Measurements from ENCODE around the gene RBM7.
A peak's percentile ranks its signal among the peaks of the same experiment; 100 is the strongest.

Gene RBM7, protein sequence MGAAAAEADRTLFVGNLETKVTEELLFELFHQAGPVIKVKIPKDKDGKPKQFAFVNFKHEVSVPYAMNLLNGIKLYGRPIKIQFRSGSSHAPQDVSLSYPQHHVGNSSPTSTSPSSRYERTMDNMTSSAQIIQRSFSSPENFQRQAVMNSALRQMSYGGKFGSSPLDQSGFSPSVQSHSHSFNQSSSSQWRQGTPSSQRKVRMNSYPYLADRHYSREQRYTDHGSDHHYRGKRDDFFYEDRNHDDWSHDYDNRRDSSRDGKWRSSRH

DNA sequence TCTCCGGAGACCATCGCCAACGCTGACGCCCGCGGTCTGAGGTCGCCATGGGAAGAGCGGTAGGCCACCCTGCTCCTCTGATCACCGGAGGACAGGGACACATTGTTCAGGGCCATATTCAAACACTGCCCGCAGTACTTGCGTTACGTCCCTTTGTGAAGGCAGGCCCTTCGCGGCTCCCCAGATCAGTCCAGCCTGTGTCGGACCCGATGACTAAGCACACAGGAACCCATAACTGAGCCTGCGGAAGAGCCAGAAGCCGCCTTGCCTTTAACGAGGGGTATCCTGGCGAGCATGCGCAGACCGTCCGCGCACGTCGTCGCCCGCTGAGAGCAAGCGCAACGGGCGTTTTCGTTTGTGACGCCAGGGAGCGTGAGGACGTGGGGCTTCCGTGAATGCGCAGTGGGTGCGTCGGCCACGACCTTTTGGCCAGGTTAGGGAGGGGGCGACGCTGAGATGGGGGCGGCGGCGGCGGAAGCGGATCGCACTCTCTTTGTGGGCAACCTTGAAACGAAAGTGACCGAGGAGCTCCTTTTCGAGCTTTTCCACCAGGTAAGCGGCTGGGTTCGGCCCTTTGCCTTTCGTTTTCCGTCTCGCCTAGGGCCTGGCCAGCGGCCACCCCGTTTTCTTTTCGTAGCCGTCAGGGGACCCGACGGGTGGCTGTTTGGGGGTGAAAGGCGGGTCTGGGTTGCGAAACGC, at the start of gene RBM7, which contains the start of gene C11orf71:
RBM7 (plus strand) TSS at position 451 of the 699 bp plus-strand sequence; CDS start at position 457, 6 bp downstream.
C11orf71 (minus strand) TSS at position 296 of the 699 bp plus-strand sequence; CDS start at position 116, 180 bp downstream.
- Histone ChIP-seq H3K27me3 (ENCODE audit: control insufficient read depth, insufficient read depth, low read length) (no peaks in the 10 kb centered on the region), H3K36me3 (ENCODE audit: control insufficient read depth, insufficient read depth, low read length) (peaks cover 29% of the 10 kb centered on the region), H3K4me1 (ENCODE audit: control insufficient read depth, insufficient read depth, low read length) (peaks cover 24% of the 10 kb centered on the region), H3K27ac (ENCODE audit: low read depth, low read length) (peak within 1 kb of the TSS; percentile 99), H3K9ac (ENCODE audit: low read depth, low read length) (peak within 1 kb of the TSS; percentile 98), H3K4me3 (ENCODE audit: low read depth, low read length) (peak within 1 kb of the TSS; percentile 88), H3K9me3 (ENCODE audit: control insufficient read depth, insufficient read depth, low read length) (no peaks in the 10 kb centered on the region)

DNA sequence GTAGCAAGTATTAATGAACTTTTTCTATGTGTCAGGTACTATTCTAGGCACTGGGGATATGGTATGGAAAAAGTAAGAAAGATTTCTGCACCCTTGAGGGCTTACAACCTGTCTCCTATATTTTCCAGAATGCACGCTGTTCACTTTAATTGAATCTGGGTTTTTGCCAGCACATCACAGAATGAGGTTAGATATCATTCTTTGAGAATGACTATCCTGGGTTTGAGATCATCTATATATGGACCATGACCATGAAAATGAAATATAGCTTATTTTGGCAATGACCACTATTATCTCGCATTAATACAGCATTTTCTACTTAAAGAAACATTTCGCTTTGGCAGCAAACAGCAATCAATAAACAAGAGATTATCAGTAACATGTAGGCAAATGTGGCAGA, 47.0 kb upstream of the RBM7 start:
- H3K36me3 ChIP-seq (ENCODE audit: control insufficient read depth, insufficient read depth, low read length): no peaks in the 10 kb centered on the region
- no peak overlapping the region for H3K9ac ChIP-seq (ENCODE audit: low read depth, low read length)
- no peaks in the 10 kb centered on the region for H3K4me1 ChIP-seq (ENCODE audit: control insufficient read depth, insufficient read depth, low read length)
- H3K27ac ChIP-seq (ENCODE audit: low read depth, low read length): no peak overlapping the region
- no peaks in the 10 kb centered on the region for H3K9me3 ChIP-seq (ENCODE audit: control insufficient read depth, insufficient read depth, low read length)
- H3K4me3 ChIP-seq (ENCODE audit: low read depth, low read length): no peak overlapping the region
- no peaks in the 10 kb centered on the region for H3K27me3 ChIP-seq (ENCODE audit: control insufficient read depth, insufficient read depth, low read length)

DNA sequence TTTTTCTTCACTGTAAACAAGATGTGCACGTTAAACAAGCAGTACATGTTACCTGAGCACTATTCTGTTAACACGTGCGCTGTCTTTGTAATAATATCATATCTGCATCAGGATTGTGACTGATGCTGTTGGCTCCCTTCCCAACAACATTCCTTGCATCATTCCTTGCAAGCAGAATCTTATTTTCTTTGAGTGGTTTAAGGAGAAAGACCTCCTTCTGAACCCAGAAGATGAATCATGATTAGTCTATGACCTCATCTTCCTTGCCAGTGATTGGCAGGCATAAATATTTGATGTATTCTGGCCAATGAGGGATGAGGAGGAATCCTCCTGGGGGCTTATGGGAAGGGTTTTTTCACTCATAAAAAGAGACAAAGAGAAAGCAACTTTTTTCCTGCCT, 46.4 kb upstream of the RBM7 start:
- H3K4me1 ChIP-seq (ENCODE audit: control insufficient read depth, insufficient read depth, low read length): no peaks in the 10 kb centered on the region
- no peaks in the 10 kb centered on the region for H3K9me3 ChIP-seq (ENCODE audit: control insufficient read depth, insufficient read depth, low read length)
- H3K9ac ChIP-seq (ENCODE audit: low read depth, low read length): no peak overlapping the region
- H3K4me3 ChIP-seq (ENCODE audit: low read depth, low read length): no peak overlapping the region
- no peaks in the 10 kb centered on the region for H3K27me3 ChIP-seq (ENCODE audit: control insufficient read depth, insufficient read depth, low read length)
- no peak overlapping the region for H3K27ac ChIP-seq (ENCODE audit: low read depth, low read length)
- H3K36me3 ChIP-seq (ENCODE audit: control insufficient read depth, insufficient read depth, low read length): no peaks in the 10 kb centered on the region

DNA sequence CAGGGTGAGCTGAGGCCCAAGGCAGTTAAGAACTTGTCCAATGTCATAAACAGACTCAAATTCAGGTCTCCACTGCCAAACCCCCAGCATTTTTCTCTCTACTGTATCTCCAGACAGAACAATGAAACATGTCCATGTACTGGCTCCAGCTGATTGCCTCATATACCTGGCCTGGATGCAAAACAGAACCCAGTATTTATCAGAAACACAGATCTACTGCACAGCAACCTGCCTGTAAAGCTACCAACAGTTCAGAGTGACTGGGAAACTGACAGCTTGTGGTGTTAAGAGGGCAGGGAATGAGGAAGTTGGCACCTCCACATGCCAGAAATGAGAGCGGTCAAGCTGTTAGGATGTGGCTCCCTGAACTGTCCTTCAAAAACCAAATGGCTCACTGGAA, 41.8 kb upstream of the RBM7 start:
- H3K4me1 ChIP-seq (ENCODE audit: control insufficient read depth, insufficient read depth, low read length): no peaks in the 10 kb centered on the region
- H3K27ac ChIP-seq (ENCODE audit: low read depth, low read length): no peak overlapping the region
- H3K9ac ChIP-seq (ENCODE audit: low read depth, low read length): no peak overlapping the region
- no peak overlapping the region; the same call in 1 of the 2 replicates for H3K4me3 ChIP-seq (ENCODE audit: low read depth, low read length)
- H3K27me3 ChIP-seq (ENCODE audit: control insufficient read depth, insufficient read depth, low read length): no peaks in the 10 kb centered on the region
- no peaks in the 10 kb centered on the region for H3K36me3 ChIP-seq (ENCODE audit: control insufficient read depth, insufficient read depth, low read length)
- H3K9me3 ChIP-seq (ENCODE audit: control insufficient read depth, insufficient read depth, low read length): no peaks in the 10 kb centered on the region

DNA sequence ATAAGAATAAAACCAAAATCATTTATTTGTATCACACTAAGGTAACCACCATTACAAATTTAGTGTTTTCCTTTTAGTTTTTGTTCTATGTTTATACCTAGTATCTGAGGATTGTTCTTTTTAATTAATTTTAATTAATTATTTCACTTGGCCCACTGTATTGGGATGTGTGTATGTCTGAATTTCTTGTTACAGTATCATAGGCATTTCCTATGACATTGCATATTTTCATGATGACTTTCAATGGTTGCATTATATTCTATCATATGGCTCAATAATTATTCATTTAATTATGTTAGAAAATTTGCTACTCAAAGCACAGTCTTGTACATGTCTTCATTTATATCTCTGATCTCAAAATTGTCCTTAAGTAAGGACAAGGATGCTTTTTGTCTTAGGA, 41.1 kb upstream of the RBM7 start:
- Histone ChIP-seq H3K36me3 (ENCODE audit: control insufficient read depth, insufficient read depth, low read length) (no peaks in the 10 kb centered on the region), H3K27ac (ENCODE audit: low read depth, low read length) (no peak overlapping the region), H3K27me3 (ENCODE audit: control insufficient read depth, insufficient read depth, low read length) (no peaks in the 10 kb centered on the region), H3K4me1 (ENCODE audit: control insufficient read depth, insufficient read depth, low read length) (no peaks in the 10 kb centered on the region), H3K9me3 (ENCODE audit: control insufficient read depth, insufficient read depth, low read length) (no peaks in the 10 kb centered on the region), H3K9ac (ENCODE audit: low read depth, low read length) (no peak overlapping the region), H3K4me3 (ENCODE audit: low read depth, low read length) (no peak overlapping the region)

DNA sequence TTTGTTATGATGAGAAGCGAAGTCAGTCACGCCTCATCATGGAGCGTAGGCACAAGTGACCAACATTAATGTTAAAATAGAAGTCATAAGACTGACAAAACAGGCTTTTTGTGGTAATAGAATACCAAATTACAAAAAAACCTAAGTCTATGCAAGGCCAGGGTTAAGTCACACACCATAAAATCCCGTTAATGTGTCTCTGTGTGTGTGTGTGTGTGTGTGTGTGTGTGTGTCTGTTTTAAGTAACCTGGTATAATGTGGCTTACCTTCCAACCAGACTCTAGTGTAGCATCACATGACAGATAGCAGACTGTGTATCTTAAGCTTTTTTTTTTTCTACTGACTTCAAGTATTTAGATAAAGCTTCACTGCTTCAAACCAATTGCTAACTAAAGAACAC, 38.1 kb upstream of the RBM7 start:
- Histone ChIP-seq H3K36me3 (ENCODE audit: control insufficient read depth, insufficient read depth, low read length) (no peaks in the 10 kb centered on the region), H3K9ac (ENCODE audit: low read depth, low read length) (no peak overlapping the region), H3K9me3 (ENCODE audit: control insufficient read depth, insufficient read depth, low read length) (no peaks in the 10 kb centered on the region), H3K27ac (ENCODE audit: low read depth, low read length) (no peak overlapping the region), H3K4me1 (ENCODE audit: control insufficient read depth, insufficient read depth, low read length) (peaks cover 9% of the 10 kb centered on the region; the same call in 1 of the 2 replicates), H3K27me3 (ENCODE audit: control insufficient read depth, insufficient read depth, low read length) (no peaks in the 10 kb centered on the region), H3K4me3 (ENCODE audit: low read depth, low read length) (no peak overlapping the region)

DNA sequence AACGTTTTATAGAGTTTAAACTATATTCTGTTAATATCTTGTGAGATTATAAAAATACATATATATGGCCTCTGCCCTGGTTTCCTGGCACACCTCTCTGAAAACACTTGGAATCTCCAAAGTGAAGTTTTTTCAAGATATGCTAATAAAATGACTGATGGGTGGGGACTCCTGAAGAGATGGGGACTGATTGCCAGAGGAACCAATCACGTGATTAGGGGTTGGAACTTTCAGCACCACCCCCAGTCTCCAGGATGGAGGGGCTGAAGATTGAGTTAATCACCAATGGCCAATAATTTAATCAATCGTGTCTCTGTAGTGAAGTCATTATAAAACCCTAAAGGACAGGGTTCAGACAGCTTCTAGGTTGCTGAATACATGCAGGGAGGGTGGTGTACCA, 37.5 kb upstream of the RBM7 start:
- H3K9ac ChIP-seq (ENCODE audit: low read depth, low read length): no peak overlapping the region
- H3K27ac ChIP-seq (ENCODE audit: low read depth, low read length): no peak overlapping the region
- H3K27me3 ChIP-seq (ENCODE audit: control insufficient read depth, insufficient read depth, low read length): no peaks in the 10 kb centered on the region
- H3K4me3 ChIP-seq (ENCODE audit: low read depth, low read length): no peak overlapping the region
- peaks cover 12% of the 10 kb centered on the region; the same call in 1 of the 2 replicates for H3K4me1 ChIP-seq (ENCODE audit: control insufficient read depth, insufficient read depth, low read length)
- H3K9me3 ChIP-seq (ENCODE audit: control insufficient read depth, insufficient read depth, low read length): no peaks in the 10 kb centered on the region
- H3K36me3 ChIP-seq (ENCODE audit: control insufficient read depth, insufficient read depth, low read length): no peaks in the 10 kb centered on the region

DNA sequence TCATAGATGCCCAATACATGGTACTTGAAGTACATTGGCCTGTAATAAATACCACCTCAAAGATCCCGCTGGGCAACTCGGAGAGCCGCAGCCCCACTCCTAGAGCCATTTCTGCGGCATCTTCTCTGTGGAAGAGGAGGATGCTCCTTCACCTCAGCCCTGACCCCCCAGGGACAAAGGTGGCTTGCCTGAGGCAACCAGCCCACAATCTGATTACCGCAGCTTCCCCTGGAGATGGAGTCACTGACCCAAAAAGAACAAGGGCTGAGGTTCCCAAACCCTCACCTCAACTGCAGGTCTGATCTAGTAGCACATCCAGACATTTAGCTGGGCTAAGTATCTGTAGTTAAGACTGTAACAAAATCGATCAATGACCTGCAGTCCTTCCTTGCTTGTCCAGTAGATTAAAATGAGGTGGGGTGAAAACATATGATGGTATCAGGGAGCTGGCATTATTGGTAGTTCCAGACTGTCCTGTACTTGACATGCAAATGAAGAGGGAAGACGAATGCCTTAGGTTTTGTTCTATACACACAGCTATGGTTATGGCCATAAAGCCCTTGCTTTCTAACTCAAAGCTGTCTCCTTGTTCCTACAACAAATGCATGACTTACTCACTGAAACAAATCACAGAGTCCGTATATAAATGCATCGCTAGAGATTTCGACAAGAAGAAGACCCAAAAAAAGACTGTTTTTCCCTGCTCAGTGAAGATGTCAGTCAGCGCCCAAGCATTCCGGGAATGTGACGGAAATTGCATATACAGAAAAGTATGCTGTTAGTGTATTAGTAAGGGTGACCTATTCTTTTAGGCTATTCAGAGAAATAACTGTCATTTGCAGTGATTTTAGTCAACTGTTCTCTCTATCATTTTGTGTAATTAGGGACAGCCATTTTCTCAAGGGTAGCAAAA, 33.9 kb upstream of the RBM7 start:
- Histone ChIP-seq H3K9ac (ENCODE audit: low read depth, low read length) (no peak overlapping the region), H3K27me3 (ENCODE audit: control insufficient read depth, insufficient read depth, low read length) (no peaks in the 10 kb centered on the region), H3K4me3 (ENCODE audit: low read depth, low read length) (no peak overlapping the region), H3K27ac (ENCODE audit: low read depth, low read length) (no peak overlapping the region), H3K4me1 (ENCODE audit: control insufficient read depth, insufficient read depth, low read length) (peaks cover 12% of the 10 kb centered on the region; the same call in 1 of the 2 replicates), H3K36me3 (ENCODE audit: control insufficient read depth, insufficient read depth, low read length) (no peaks in the 10 kb centered on the region), H3K9me3 (ENCODE audit: control insufficient read depth, insufficient read depth, low read length) (no peaks in the 10 kb centered on the region)

DNA sequence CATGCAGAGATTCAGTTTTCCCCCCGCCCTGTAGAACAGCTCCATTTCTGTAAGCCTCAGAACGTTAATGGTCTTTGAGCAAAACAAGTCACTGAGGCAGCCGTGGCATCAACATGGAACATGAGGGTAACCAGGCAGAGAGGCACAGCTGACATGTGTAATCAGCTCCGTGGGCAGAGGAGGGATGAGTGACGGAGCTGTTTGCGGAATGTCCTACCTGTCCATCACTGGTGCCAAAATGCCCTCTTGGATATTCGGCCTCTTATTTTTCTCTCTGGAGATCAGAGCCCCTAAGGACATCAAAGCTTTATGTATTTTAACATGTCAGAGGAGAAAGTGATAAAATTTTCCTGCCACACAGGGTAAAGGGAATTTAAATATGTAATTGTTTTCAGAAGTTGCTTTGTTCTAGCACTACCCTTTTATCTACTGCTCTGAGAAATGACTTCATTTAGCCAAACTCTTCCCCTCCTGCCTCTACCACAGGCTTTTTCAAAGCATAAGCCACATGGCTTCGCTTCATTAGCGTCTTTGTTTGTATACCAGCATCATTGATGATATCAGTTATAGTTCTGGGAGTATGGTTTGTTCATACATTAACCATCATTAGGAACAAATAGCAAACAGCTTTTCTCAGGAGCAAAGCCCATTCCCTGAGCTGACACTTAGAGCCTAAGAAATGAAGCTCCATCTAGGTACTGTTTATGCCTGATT, 33.1 kb upstream of the RBM7 start:
- Histone ChIP-seq H3K9ac (ENCODE audit: low read depth, low read length) (no peak overlapping the region), H3K27ac (ENCODE audit: low read depth, low read length) (no peak overlapping the region), H3K27me3 (ENCODE audit: control insufficient read depth, insufficient read depth, low read length) (no peaks in the 10 kb centered on the region), H3K4me1 (ENCODE audit: control insufficient read depth, insufficient read depth, low read length) (peaks cover 12% of the 10 kb centered on the region; the same call in 1 of the 2 replicates), H3K4me3 (ENCODE audit: low read depth, low read length) (no peak overlapping the region), H3K36me3 (ENCODE audit: control insufficient read depth, insufficient read depth, low read length) (no peaks in the 10 kb centered on the region), H3K9me3 (ENCODE audit: control insufficient read depth, insufficient read depth, low read length) (no peaks in the 10 kb centered on the region)

DNA sequence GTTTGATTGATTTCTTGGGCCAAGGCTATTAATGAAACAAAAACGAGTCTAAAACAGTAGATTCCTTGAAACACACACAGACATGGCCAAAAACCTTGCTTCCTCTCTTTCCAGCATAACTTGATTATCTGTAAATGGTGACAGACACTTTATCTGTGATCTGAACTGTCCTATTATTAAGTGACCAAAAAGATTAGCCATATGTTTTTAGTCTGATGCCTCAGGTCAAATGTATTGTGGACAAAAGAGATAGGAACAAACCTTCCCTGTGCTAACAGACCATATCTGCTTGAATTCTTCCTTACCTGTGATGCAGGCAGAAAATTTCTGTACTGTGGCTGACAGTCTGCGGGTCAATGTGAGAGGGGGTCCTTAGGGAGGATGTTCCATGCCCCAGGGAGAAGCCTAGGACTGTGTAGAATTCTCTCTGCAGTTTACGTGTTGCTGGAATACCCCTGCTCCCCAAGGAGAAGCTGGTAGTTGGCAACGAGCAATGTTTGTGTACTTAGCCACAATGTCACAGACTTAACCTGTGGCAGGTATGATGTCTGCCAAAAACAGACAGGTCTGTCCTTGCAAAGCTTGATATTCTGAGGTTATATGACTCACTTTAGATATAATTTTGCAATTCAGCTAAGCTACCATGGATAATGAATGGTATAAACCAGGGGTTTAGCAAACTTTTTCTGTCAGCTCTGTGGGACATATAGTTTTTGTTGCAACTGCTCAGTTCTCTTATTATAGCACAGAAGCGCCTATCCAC, 31.4 kb upstream of the RBM7 start:
- Histone ChIP-seq H3K36me3 (ENCODE audit: control insufficient read depth, insufficient read depth, low read length) (no peaks in the 10 kb centered on the region), H3K27me3 (ENCODE audit: control insufficient read depth, insufficient read depth, low read length) (no peaks in the 10 kb centered on the region), H3K9ac (ENCODE audit: low read depth, low read length) (no peak overlapping the region), H3K4me1 (ENCODE audit: control insufficient read depth, insufficient read depth, low read length) (peaks cover 12% of the 10 kb centered on the region; the same call in 1 of the 2 replicates), H3K4me3 (ENCODE audit: low read depth, low read length) (no peak overlapping the region), H3K27ac (ENCODE audit: low read depth, low read length) (no peak overlapping the region), H3K9me3 (ENCODE audit: control insufficient read depth, insufficient read depth, low read length) (no peaks in the 10 kb centered on the region)

Measured in HUES48 (cell line).